NCI-H187 treated with DMSO at 0.1 percent for 48 hours (cell line): ENCODE data around the gene ZNF554.

Experiments
- DNase-seq: peaks from one replicate; lab custom pipeline; 2025; lab: John Stamatoyannopoulos, UW

ZNF554 gene

DNA sequence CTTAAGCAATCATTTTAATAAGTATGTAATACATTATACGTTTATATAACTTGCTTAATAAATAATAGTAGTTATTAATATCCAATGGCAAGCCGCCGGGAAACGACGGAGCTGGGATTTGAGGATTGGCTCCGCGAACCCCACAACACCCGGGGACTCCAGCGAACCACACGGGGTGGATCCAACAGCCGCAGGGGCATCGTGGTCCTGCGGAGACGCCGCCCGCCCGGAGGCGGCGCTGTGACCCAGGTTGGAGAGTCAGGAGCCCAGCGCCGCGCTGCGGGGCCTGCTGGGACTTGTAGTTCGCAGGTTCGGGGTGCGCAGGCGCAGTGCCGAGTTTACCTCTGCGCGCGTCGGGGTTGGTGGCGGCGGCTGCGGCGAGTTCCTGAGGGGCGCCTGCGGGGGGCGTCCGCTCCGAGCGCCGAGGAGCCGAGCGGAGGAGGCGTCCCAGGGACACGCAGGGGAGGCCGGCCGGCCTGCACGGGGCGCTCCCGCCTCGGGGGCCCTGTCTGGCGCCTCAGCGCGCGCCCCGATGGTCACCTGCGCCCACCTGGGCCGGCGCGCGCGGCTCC is at the start of gene ZNF554:
Gene ZNF554, plus strand, starts transcription at position 329 of the 572 bp plus-strand sequence. Its CDS starts 204 bp downstream, at position 533.
- DNase-seq = peak; percentile 68

DNA sequence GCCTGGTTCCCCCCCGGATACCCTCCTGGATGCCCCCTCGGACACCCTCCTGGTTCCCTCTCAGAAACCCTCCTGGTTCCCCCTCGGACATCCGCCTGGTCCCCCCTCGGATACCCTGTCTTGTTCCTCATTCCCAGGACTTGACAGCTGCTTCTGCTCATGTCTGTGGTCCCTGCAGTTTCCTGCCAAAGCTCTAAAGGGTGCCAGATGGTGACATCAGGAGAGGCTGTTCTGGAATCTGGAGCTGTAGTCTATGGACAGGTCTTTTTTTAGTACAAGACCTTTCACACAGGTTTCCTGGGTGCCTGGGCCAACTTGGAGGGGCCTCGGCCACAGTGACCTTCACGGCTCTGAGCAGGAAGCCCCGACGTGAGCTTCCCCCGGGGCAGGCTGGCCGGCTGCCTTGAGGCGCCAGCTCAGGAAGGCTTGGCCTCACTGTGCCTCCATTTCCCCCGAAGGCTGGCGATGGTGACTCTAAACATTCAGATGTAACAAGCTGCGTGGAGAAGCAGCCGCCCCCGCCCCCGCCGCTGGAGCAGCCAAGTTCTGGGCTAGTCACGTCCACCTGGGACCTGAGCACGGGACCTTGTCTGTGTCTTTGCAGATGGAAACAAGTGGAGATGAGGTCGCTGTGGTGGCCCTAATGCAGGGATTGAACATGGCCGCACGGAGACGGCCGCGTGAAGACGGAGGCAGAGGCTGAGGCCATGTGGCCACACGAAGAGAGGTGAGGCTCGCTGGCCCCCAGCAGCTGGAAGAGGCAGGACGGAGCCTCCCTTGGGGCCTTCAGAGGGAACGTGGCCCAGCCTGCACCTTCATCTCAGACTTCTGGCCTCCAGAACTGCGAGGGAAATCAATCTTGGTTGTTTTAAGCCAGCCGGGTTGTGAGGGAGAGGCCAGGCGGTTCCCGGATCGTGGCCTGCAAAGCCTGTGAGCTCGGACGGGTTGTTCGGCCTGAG is 49.3 kb upstream of the ZNF554 start:
- DNase-seq = no peak

DNA sequence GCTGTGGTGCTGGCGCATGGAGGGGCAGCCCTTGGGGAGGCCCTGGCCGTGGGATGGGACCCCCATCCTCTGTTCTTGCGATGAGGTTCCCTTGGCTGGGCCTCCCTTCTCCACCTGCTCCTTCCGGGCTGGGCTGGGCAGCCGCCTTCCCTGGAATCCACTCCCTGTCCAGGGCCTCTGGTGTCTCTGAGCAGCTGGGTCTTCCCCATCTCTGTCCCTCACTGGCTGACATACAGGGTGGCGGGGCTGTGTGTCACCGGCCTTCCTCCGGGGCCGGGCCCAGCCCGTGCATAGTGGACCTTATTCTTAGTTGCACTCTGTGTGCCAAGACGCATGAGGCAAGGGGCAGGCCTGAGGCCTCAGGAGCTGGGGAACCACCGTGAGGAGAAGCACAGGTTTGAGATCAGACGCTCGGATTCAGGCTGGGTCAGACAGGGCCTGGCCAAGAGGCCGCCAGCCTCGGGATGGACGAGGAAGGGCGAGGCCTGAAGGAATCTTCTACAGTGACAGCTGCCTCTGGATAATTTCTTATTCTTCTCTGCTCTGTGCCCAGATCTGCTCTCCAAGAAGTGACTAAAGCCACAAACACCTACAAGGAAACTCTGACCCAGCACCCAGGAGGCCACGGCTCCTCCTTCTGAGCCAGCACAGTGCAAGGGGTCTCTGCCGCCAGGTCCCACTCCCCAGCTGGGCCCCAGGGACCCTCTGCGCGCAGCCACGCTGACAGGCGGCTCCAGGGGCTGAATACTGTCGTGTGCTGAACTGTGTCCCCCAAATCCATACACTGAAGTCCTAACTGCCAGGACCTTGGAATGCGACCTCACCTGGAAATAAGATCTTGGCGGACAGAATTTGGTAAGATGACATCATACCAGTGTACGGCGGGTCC is 47.6 kb upstream of the ZNF554 start:
- DNase-seq = no peak

DNA sequence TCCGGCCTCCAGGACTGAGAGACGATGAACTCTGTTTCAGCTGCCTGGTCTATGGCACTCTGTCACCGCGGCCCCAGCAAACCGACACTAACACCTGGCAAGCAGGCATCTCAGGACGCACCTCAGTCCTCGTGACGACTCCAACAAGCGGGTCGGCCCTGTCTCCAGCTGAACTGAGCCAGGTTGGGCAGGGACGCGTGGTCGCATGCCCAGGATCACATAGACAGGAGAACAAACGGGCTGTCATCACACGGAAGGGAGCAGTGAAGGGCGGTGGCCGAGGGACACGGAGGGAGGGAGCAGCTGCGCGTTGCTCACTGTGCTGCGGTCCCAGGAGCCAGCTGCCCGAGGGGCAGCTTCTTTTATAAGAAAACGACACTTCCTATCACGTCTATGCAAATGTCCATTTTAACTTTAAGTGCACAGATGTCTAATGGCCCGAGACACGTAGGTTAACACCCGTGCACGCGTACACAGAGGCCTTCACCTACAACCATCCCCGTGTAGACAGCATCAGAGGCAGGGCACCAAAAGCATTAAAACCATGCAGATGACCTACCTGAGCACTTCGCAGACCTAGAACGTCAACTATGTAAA is 45.5 kb upstream of the ZNF554 start:
- DNase-seq = no peak

DNA sequence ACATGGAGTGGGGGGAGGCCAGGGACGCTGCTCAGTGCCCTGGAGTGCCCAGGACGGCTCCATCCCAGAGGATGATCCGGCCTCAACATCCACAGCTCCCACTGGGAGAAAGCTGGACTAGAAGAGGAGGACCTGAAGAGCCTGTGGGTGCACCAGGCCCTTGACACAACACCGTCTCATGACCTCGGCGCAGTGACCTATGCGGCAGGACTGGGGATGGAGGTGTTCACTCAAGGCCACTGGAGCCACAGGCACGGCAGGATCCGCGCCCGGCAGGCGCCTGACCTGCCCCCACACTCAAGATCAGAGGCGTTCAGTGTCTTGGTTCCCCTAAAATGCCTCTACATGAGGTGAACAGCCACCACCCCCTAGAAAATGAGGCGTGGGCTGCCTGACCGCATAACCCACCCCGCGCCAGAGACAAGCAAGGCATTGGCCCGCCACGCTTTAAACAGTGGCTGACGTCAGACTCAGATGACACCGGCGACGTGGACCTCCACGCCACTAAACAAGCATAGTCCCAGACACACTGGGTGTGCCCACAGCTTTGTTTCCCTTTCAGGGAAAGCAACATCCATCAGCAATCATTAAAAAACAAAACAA is 44.6 kb upstream of the ZNF554 start:
- no peak for DNase-seq

DNA sequence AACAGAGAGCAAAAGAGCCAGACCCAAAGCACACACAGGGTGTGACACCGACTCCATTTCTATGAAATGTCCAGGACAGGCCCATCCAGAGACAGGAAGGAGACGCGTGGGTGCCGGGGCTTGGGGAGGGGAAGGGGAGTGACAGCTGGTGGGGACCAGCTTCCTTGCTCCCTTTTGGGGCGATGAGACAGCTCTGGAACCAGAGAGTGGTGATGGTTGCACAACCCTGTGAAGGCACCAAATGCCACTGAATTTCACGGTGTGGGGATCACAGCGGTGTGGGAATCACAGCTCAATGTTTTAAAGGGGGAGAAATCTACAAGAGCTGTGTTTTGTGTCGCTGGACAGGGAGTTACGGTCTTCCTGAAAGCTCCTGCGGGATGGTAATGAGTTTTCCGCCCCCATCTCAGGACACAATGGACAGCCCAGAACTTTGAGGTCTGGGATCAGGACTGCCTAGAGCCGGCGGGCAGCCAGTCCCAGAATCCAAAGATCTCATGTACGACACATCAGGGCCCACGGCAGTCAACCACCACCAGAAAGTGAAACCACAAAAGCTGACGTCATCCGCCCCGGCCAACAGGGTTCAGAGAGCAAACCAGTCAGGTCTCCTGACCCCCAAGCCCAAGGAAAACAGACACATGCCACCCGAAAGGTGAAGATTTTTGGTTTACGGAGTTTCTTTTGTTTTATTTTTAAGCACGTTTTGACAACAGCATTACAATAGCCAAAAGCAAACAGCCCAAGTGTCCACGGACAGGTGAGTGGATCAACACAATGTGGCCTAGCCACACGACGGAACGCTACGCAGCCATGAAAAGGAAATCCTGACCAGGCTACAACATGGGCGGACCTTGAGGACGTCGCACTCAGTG is 43.9 kb upstream of the ZNF554 start:
- no peak for DNase-seq

DNA sequence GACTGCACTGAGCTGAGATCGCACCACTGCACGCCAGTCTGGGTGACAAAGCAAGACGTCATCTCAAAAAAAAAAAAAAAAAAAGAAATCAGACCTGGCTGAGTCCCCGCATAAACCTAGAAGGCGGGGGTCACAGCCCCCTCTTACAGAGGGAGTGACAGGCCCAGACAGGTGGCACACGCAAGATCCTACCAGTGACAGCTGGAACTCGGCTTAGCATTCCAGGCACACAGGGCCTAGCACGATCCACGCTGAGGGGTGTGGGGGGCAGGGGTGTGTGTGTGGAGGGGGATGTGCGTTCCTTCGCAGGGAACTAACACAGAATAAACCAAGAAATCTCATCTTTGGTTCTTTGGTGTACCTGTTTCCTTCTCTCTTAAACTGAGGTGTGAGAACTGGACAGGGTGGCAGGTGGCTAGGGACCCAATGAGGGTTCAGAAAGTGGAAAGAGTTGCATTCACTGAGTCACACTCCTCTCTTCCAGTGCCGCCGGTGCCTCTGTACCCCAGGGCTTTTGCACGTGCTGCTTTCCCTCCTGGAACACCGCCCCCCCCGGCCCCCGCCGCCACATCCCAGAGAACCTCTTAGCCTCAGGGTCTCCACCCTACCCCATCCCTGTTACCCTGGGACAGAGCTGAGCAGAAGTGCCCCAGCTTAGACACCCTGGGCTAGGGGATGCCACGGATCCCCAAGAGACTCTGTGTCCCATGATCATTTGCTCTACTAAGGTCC is 41.5 kb upstream of the ZNF554 start:
- DNase-seq = no peak

DNA sequence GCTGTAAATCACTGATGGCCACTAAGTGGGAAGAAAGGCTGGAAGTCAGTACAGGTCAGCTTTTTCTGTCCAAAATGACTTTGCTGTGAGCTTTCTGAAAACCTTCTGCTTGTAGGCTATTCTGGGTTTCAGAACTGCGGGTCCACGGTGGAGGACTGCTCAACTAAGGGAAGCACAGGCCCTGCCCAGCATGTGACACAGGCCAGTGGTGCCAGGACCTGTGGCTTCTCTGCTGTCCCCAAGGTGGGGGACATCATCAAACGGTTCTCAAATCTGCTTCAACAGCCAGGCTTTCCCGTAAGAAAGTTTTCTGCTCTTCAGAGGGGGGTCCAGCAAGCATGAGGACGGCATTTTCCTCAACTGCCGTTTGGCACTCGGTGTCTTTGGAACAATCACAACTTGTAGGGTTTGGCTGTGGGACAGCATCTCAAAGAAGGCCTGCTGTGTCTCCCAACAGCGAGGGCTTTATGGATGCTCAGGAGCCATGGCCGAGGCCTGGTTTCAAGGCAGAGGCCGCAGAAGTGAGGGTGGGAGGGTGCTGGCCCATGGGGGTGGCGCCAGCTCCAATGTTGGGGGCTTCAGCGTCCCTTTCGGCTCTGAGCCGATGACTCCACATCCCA is 40.4 kb upstream of the ZNF554 start:
- no peak for DNase-seq

DNA sequence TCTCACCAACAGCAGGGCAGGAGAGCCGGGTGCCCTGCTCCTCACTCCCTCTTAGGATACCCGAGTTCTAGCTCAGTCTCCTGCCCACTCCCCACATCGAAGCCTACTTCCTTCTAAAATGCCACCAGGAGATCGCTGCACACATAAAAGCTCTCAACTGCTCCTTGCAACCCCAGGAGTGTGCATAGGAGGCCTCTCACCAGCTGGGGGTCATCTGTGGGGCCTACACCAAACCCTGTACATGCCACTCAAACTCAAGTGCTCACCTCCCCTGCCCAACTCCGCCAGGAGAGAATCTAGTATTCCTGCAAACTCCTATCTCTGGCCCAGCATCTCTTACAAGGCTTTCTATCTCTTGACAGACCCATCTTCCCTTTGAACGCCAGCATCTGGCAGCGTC is 39.4 kb upstream of the ZNF554 start:
- DNase-seq = no peak

DNA sequence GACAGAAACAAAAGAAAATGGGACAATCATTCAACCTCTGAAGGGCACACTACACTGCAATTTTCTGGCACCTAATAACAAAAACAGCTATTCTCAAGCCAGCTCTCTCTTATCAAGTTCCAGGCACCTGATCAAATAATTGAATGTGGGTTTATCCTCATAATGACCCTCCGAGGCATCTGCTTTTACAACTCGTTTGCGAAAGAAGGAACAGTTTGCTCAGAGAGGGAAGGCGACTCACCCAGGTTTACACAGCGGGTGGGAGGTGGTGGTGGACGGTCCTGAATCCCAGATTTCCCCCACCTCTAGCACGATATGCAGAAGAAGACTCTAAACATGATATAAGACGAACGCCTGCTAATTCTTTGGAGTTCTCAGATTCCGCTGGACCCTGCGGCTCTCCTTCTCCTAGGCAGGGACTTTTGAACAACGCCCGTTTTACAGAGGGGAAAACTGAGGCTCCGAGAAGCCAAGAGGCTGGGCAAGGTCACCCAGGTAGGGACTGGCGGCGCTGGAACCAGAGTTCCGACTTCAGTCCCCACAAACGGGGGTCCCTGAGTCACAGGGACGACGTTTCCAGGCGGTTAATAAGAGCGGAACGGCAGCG is 37.2 kb upstream of the ZNF554 start:
- DNase-seq = no peak

DNA sequence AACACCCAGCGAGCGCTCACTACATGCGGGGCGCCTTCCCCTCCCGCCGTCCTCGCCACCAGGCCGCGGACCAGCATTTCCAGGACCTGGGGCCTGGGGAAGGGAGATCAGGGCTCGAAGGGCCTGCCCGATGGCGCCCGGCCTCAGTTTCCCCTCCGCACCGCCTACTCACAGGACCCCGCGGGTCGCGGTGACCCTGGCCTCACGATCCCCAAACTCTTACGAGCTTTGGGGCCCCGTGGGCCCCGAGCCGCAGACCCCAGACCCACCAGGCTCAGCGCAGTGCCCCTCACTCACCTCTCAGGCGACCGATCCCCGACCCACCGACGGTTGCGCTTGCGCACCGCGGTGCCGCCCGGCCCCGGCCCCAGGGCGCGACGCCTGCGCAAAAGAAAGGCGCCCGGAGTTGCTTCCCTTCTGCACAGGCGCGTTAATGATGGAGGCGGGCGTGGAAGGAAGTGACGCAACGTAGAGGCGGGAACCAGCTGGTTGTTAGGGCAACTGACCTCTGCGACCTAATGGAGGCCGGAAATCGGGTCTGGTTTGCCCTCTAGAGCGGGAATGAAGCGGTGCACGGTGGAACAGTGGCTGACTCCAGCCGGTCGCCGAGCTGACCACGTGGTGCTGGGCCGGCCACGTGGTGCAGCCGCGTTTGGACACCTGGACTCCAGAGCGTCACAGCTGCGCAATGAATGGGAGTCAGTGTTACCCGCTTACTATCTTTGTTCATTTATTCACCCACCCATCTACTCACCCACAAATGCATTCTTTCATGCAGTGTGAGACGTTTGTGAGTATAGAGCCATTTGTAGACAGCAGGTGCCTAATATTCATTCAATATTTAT is 36.5 kb upstream of the ZNF554 start, which contains the start of gene SGTA:
Gene SGTA, minus strand, starts transcription at position 338 of the 845 bp plus-strand sequence. CDS start 14,205 bp downstream, outside the sequence.
- peak; percentile 94 for DNase-seq

DNA sequence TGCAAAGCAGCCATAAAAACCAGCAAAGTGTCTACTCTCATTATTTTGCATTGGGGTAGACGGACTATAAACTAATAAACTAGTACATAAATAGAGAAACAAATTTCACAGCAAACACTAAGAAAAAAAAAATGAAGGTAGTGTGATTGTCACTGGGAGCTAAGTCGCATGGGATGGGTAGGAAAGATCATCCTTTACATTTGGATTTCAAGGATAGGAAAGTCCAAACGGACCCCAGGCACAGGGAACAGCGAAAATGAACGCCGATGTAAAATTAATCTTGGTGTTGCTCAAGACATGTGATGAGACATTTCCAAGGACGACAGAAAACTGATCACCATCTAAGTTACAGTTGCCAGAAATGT is 35.9 kb upstream of the ZNF554 start:
- no peak for DNase-seq

DNA sequence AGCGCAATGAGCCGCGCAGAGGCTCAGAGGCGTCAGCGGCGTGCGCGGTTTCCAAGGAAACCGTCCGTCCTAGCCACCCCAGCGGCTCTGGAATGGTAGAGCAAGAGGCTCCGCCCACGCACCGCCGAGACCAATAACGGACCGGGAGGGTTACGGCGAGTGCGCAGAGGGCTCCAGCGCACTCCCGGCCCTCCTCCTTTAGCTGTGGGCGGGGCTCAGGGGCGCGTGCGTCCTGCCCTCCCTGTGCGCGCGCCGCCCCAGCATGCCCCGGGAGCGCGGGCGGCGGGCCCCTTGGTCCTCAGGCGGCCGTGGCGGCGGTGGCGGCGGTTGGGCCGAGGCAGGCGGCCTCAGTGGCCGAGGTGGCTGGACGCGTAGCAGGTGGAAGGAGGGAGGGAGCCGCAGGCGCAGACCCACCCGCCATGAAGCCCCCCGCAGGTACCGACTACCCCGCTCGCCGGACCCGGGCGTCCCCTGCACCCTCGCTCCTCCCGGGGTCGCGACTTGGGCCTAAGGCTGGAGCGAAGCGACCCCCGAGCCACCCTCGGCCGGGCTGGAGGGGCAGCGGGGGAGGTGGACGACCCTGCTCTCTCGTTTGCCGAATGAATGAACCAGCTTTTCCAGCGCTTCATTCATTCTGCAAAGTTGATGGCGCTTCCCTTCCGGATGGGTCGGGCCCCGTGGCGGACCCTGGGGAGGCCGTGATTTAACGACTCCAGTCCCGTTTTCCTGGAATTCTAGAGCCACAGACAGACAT is 34.2 kb upstream of the ZNF554 start, which contains the start of gene THOP1:
Gene THOP1, plus strand, starts transcription at position 260 of the 754 bp plus-strand sequence. Its CDS starts 160 bp downstream, at position 420.
- peak; percentile 98 for DNase-seq

DNA sequence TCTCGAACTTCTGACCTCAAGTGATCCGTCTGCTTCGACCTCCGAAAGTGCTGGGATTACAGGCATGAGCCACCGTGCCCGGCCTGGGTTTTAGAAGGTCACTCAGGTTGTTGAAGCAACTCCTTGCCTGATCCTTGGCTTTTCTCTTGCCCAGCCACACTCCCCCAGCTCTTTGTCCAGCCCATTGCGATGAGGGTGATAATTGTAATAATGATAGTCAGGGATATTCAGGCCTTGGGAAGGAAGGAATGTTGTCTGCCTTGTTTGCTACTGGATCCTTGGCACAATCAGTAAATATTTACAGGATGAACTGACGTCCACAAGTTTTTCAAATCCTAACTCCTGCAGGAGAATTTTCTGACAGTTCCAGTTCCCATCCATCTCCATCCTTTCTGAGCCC is 32.6 kb upstream of the ZNF554 start:
- DNase-seq = no peak

DNA sequence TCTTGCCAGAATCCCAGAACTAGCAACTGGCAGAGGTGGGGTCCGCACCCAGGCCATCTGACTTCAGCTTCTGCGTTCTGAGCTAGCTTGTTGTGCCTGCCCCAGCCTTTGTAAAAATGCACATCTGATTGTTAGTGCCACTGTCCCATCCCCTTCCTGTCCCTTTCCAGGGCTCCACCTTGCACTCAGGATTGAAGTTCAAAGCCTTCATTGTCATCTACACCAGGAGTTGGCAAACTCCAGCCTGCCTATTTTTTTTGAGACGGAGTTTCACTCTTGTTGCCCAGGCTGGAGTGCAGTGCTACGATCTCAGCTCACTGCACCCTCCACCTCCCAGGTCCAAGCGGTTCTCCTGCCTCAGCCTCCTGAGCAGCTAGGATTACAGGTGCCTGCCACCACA is 31.4 kb upstream of the ZNF554 start:
- no peak for DNase-seq

DNA sequence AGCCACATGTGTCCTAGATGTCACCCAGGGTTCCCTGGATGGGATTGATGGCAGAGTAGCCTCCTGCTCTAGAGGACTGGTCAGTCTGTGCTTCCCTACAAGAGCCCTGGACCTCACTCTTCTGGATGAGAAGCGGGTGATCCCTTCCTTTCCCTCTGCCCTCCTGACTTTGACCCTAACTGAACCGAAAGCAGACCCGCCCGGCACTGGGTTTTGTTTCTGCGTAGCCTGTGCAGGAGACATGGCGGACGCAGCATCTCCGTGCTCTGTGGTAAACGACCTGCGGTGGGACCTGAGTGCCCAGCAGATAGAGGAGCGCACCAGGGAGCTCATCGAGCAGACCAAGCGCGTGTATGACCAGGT is 29.5 kb upstream of the ZNF554 start:
- DNase-seq = no peak
